ENCODE data around the gene NXPE1. TPM values are rescaled to one million over a fixed set of nuclear protein-coding genes. Genes with fewer than 3 reads are reported as not detected.
"Not testable (repeated sequence)": the region's sequence is repeated elsewhere in the genome, so short reads cannot be mapped to it uniquely, and the experiment has no call there.

NXPE1 gene
- not detected for total RNA-seq

- no peak for TF ChIP-seq CTCF (IDR thresholded peaks at IDR 0.05)
- no peak for TF ChIP-seq POLR2A (IDR thresholded peaks at IDR 0.05)
- no peak for TF ChIP-seq POLR2AphosphoS5 (IDR thresholded peaks at IDR 0.05)
- no peaks in the 10 kb centered on the region for H3K27me3 ChIP-seq
- DNase-seq (ENCODE audit: low spot score in 2 of 2), result no peak
- H3K9me3 ChIP-seq, result peaks cover 3% of the 10 kb centered on the region
- H3K27ac ChIP-seq, result no peak within 1 kb of the TSS
- H3K4me3 ChIP-seq, result no peak within 1 kb of the TSS
- H3K4me1 ChIP-seq, result no peaks in the 10 kb centered on the region
- H3K36me3 ChIP-seq, result no peaks in the 10 kb centered on the region
- 82% methylated on average over 4 of the region's 4 CpGs for WGBS
Observed at GRCh38 chr11:114559425-114560310, at the start of gene NXPE1. TSS of gene NXPE1 (minus strand) at chr11:114559881. CDS start at chr11:114551201, 8,680 bp downstream.

GRCh38 chr11:114609429-114609828, 49.7 kb upstream of the NXPE1 start:
- Histone ChIP-seq H3K27ac (no peak overlapping the region), H3K9me3 (no peaks in the 10 kb centered on the region), H3K4me3 (no peak overlapping the region), H3K4me1 (no peaks in the 10 kb centered on the region), H3K27me3 (no peaks in the 10 kb centered on the region), H3K36me3 (no peaks in the 10 kb centered on the region)
- 92% methylated on average over 9 of the region's 9 CpGs for WGBS
- no peak for DNase-seq (ENCODE audit: low spot score in 2 of 2)
- TF ChIP-seq POLR2AphosphoS5 (IDR thresholded peaks at IDR 0.05) (no peak), POLR2A (IDR thresholded peaks at IDR 0.05) (no peak), EP300 (IDR thresholded peaks at IDR 0.05) (no peak), CTCF (IDR thresholded peaks at IDR 0.05) (no peak)

GRCh38 chr11:114608605-114609004, 48.9 kb upstream of the NXPE1 start:
- not testable (repeated sequence) for H3K27ac ChIP-seq; H3K4me1 ChIP-seq; DNase-seq (ENCODE audit: low spot score in 2 of 2); H3K4me3 ChIP-seq; H3K9me3 ChIP-seq; H3K36me3 ChIP-seq; H3K27me3 ChIP-seq
- 78% methylated on average over 8 of the region's 9 CpGs for WGBS

- Histone ChIP-seq H3K36me3 (no peaks in the 10 kb centered on the region), H3K27ac (no peak overlapping the region), H3K9me3 (no peaks in the 10 kb centered on the region), H3K4me3 (no peak overlapping the region), H3K27me3 (no peaks in the 10 kb centered on the region), H3K4me1 (no peaks in the 10 kb centered on the region)
- TF ChIP-seq POLR2A (IDR thresholded peaks at IDR 0.05) (no peak), CTCF (IDR thresholded peaks at IDR 0.05) (no peak), EP300 (IDR thresholded peaks at IDR 0.05) (no peak)
- no peak for DNase-seq (ENCODE audit: low spot score in 2 of 2)
- WGBS, result 90% methylated on average over 11 of the region's 11 CpGs
Observed at GRCh38 chr11:114607753-114608459, 48.2 kb upstream of the NXPE1 start.

- not testable (repeated sequence) for H3K4me1 ChIP-seq; H3K27me3 ChIP-seq; H3K9me3 ChIP-seq; H3K27ac ChIP-seq; DNase-seq (ENCODE audit: low spot score in 2 of 2); H3K4me3 ChIP-seq; H3K36me3 ChIP-seq
- 87% methylated on average over 5 of the region's 5 CpGs for WGBS
Observed at GRCh38 chr11:114606802-114607075, 47.1 kb upstream of the NXPE1 start.

- TF ChIP-seq EP300 (IDR thresholded peaks at IDR 0.05) (no peak), CTCF (IDR thresholded peaks at IDR 0.05) (no peak), POLR2A (IDR thresholded peaks at IDR 0.05) (no peak), POLR2AphosphoS5 (IDR thresholded peaks at IDR 0.05) (no peak)
- Histone ChIP-seq H3K9me3 (no peaks in the 10 kb centered on the region), H3K4me1 (no peaks in the 10 kb centered on the region), H3K27ac (no peak overlapping the region), H3K27me3 (no peaks in the 10 kb centered on the region), H3K4me3 (no peak overlapping the region), H3K36me3 (no peaks in the 10 kb centered on the region)
- DNase-seq (ENCODE audit: low spot score in 2 of 2), result no peak
- WGBS, result 89% methylated on average over 9 of the region's 9 CpGs
Observed at GRCh38 chr11:114606003-114606801, 46.5 kb upstream of the NXPE1 start.
